Measurements from ENCODE around the gene KRT75.

KRT75 gene

GRCh38 chr12:52436000-52436827 lies 2.0 kb upstream of the KRT75 start:
- FAIRE-seq = no peak
- TF ChIP-seq POLR2A (IDR thresholded peaks at IDR 0.05; ENCODE audit: low read depth, low read length) = no peak
- no peak for DNase-seq (ENCODE audit: insufficient read length, low spot score)

- FAIRE-seq = no peak
- TF ChIP-seq POLR2A (IDR thresholded peaks at IDR 0.05; ENCODE audit: low read depth, low read length) = no peak
- no peak for DNase-seq (ENCODE audit: insufficient read length, low spot score)
Measured at GRCh38 chr12:52435659-52435999, 1.5 kb upstream of the KRT75 start.

GRCh38 chr12:52434760-52435530 lies 774 bp upstream of the KRT75 start:
- no peak for TF ChIP-seq POLR2A (IDR thresholded peaks at IDR 0.05; ENCODE audit: low read depth, low read length)
- DNase-seq (ENCODE audit: insufficient read length, low spot score) (no peak), FAIRE-seq (no peak)

- no peak for TF ChIP-seq POLR2A (IDR thresholded peaks at IDR 0.05; ENCODE audit: low read depth, low read length)
- DNase-seq (ENCODE audit: insufficient read length, low spot score) (no peak), FAIRE-seq (no peak)
Measured at GRCh38 chr12:52433501-52434080, 580 bp downstream of the KRT75 start.

GRCh38 chr12:52432559-52433207 lies 1.5 kb downstream of the KRT75 start:
- no peak for FAIRE-seq
- no peak for TF ChIP-seq POLR2A (IDR thresholded peaks at IDR 0.05; ENCODE audit: low read depth, low read length)
- DNase-seq (ENCODE audit: insufficient read length, low spot score) = no peak

- TF ChIP-seq POLR2A (IDR thresholded peaks at IDR 0.05; ENCODE audit: low read depth, low read length) = no peak
- no peak for DNase-seq (ENCODE audit: insufficient read length, low spot score)
- FAIRE-seq = no peak
Measured at GRCh38 chr12:52428121-52428520, 6.0 kb downstream of the KRT75 start.

- TF ChIP-seq POLR2A (IDR thresholded peaks at IDR 0.05; ENCODE audit: low read depth, low read length) = no peak
- FAIRE-seq (no peak), DNase-seq (ENCODE audit: insufficient read length, low spot score) (no peak)
Measured at GRCh38 chr12:52427083-52427482, 7.1 kb downstream of the KRT75 start.

- TF ChIP-seq POLR2A (IDR thresholded peaks at IDR 0.05; ENCODE audit: low read depth, low read length) = no peak
- DNase-seq (ENCODE audit: insufficient read length, low spot score) = no peak
- FAIRE-seq = no peak
Measured at GRCh38 chr12:52426034-52426433, 8.1 kb downstream of the KRT75 start.

GRCh38 chr12:52425466-52425865 lies 8.7 kb downstream of the KRT75 start:
- FAIRE-seq (no peak), DNase-seq (ENCODE audit: insufficient read length, low spot score) (no peak)
- TF ChIP-seq POLR2A (IDR thresholded peaks at IDR 0.05; ENCODE audit: low read depth, low read length) = no peak

GRCh38 chr12:52423661-52424500 lies 10.3 kb downstream of the KRT75 start:
- FAIRE-seq (no peak), DNase-seq (ENCODE audit: insufficient read length, low spot score) (no peak)
- TF ChIP-seq POLR2A (IDR thresholded peaks at IDR 0.05; ENCODE audit: low read depth, low read length) = no peak

GRCh38 chr12:52423035-52423434 lies 11.1 kb downstream of the KRT75 start:
- DNase-seq (ENCODE audit: insufficient read length, low spot score) = no peak
- FAIRE-seq = no peak
- TF ChIP-seq POLR2A (IDR thresholded peaks at IDR 0.05; ENCODE audit: low read depth, low read length) = no peak

- no peak for TF ChIP-seq POLR2A (IDR thresholded peaks at IDR 0.05; ENCODE audit: low read depth, low read length)
- FAIRE-seq (no peak), DNase-seq (ENCODE audit: insufficient read length, low spot score) (no peak)
Measured at GRCh38 chr12:52419656-52420055, 14.5 kb downstream of the KRT75 start.

GRCh38 chr12:52418576-52419110 lies 15.5 kb downstream of the KRT75 start:
- FAIRE-seq (no peak), DNase-seq (ENCODE audit: insufficient read length, low spot score) (no peak)
- TF ChIP-seq POLR2A (IDR thresholded peaks at IDR 0.05; ENCODE audit: low read depth, low read length) = no peak

Data from H54 (cell line).